Keratinocyte (primary cell): ENCODE measurements around the gene LEO1.
A peak's percentile ranks its signal among the peaks of the same experiment; 100 is the strongest.

Experiments
- CTCF ChIP-seq, 3 experiments: IDR thresholded peaks in 1 of 3; conservative IDR thresholded peaks in 1 of 3; optimal IDR thresholded peaks in 1 of 3; 2 replicates in 2 of 3; 3 replicates in 1 of 3; pipeline versions ENCODE3 to v1.5.1; 2011; ENCODE audit warnings: low read length in 3 of 3, mild to moderate bottlenecking in 3 of 3, moderate library complexity in 2 of 3, control low read depth in 1 of 3, inconsistent platforms in 1 of 3; ENCODE audit not compliant: insufficient read depth in 2 of 3; ENCODE audit errors: extremely low read depth in 1 of 3
- EZH2 ChIP-seq: IDR thresholded peaks from one replicate; pipeline ENCODE4 v1.6.1; 2012; ENCODE audit warnings: inconsistent platforms, mild to moderate bottlenecking, low read length, moderate library complexity

GRCh38 chr15:51917493-51917892, 54.1 kb downstream of the LEO1 start:
- TF ChIP-seq EZH2 (no peak), CTCF (optimal IDR thresholded peaks at IDR 0.05 in 1 of 3, IDR thresholded peaks at IDR 0.05 in 1 of 3, conservative IDR thresholded peaks at IDR 0.05 in 1 of 3; ENCODE audit: extremely low read depth in 1 of 3, insufficient read depth in 2 of 3, low read length in 3 of 3) (peak; percentile 33 to 65 (median 45))
